ENCODE measurements around the gene G3BP2.

Gene G3BP2

DNA sequence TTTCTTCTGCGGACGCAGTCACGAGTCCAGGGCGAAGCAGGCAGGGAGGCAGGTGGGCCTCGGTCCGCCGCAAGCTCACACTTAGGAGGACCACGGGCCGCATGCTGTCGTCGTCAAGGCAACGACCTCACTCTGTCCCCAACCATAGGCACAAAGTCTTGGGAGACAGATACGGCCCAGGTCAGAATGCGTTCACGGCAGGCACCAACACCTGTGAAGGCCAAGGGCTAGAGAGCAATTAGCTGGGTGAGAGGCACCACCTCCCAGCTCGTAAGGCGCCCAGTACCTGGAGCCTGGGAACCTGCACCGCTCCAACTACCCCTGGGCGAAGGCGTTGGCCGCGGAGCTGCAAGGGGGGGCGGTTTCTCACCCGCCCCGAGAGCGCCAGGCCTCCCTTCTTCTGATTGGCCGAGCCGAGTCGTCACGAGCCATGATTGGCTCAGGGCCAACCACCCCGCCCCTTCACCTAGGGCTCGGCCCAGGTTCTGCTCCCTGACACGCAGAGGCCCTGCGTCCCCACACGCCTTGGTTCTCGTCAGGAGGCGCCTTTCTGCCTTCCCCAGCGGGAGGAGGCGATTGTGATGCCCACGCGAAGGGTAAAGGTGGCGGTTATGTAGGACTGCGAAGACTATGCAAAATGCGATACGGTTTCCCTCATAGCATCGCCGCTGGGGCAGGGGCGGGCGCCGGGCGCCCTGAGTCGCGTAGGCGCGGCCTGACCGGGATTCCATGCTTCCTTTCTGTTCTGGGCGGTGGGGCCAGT is 42.9 kb downstream of the G3BP2 start, which contains the start of gene CDKL2:
TSS of gene CDKL2 (minus strand) at position 355 of the 763 bp plus-strand sequence. CDS start 4,540 bp downstream, outside the sequence.
- H3K79me2 ChIP-seq (ENCODE audit: insufficient read depth, low read depth): no peaks in the 10 kb centered on the region
- H4K20me1 ChIP-seq (ENCODE audit: insufficient read depth): no peaks in the 10 kb centered on the region
- H3K27ac ChIP-seq: no peak within 1 kb of the TSS
- TF ChIP-seq, protein P1, sequence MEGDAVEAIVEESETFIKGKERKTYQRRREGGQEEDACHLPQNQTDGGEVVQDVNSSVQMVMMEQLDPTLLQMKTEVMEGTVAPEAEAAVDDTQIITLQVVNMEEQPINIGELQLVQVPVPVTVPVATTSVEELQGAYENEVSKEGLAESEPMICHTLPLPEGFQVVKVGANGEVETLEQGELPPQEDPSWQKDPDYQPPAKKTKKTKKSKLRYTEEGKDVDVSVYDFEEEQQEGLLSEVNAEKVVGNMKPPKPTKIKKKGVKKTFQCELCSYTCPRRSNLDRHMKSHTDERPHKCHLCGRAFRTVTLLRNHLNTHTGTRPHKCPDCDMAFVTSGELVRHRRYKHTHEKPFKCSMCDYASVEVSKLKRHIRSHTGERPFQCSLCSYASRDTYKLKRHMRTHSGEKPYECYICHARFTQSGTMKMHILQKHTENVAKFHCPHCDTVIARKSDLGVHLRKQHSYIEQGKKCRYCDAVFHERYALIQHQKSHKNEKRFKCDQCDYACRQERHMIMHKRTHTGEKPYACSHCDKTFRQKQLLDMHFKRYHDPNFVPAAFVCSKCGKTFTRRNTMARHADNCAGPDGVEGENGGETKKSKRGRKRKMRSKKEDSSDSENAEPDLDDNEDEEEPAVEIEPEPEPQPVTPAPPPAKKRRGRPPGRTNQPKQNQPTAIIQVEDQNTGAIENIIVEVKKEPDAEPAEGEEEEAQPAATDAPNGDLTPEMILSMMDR (conservative IDR thresholded peaks at IDR 0.05; ENCODE audit: low read depth, low read length): no peak
- H3K4me1 ChIP-seq (ENCODE audit: low read depth, poor library complexity, severe bottlenecking): peaks cover 11% of the 10 kb centered on the region
- H3K36me3 ChIP-seq (ENCODE audit: insufficient read depth): no peaks in the 10 kb centered on the region
- no peaks in the 10 kb centered on the region for H3K27me3 ChIP-seq (ENCODE audit: insufficient read depth, low read depth)
- H2AFZ ChIP-seq (ENCODE audit: low read depth): no peak within 1 kb of the TSS
- H3K4me3 ChIP-seq (IDR thresholded peaks at IDR 0.05; ENCODE audit: insufficient read depth, low read depth, low read length): no peak within 1 kb of the TSS
- no peak within 1 kb of the TSS for H3K9ac ChIP-seq
- H3K4me2 ChIP-seq: no peak within 1 kb of the TSS

- no peak overlapping the region for H3K27ac ChIP-seq
- no peaks in the 10 kb centered on the region for H4K20me1 ChIP-seq (ENCODE audit: insufficient read depth)
- H3K4me3 ChIP-seq (IDR thresholded peaks at IDR 0.05; ENCODE audit: insufficient read depth, low read depth, low read length): no peak overlapping the region
- TF ChIP-seq, protein P1 (conservative IDR thresholded peaks at IDR 0.05; ENCODE audit: low read depth, low read length): no peak
- no peak overlapping the region for H3K9ac ChIP-seq
- no peak overlapping the region for H2AFZ ChIP-seq (ENCODE audit: low read depth)
- peaks cover 10% of the 10 kb centered on the region for H3K4me1 ChIP-seq (ENCODE audit: low read depth, poor library complexity, severe bottlenecking)
- H3K4me2 ChIP-seq: no peak overlapping the region
- no peaks in the 10 kb centered on the region for H3K27me3 ChIP-seq (ENCODE audit: insufficient read depth, low read depth)
- H3K36me3 ChIP-seq (ENCODE audit: insufficient read depth): no peaks in the 10 kb centered on the region
- H3K79me2 ChIP-seq (ENCODE audit: insufficient read depth, low read depth): no peaks in the 10 kb centered on the region
These were observed 44.0 kb downstream of the G3BP2 start for GRCh38 chr4:75629239-75629638.

GRCh38 chr4:75623026-75623425 is 50.2 kb downstream of the G3BP2 start:
- no peak overlapping the region for H3K27ac ChIP-seq
- TF ChIP-seq, protein P1 (conservative IDR thresholded peaks at IDR 0.05; ENCODE audit: low read depth, low read length): no peak
- H3K9ac ChIP-seq: no peak overlapping the region
- no peak overlapping the region for H3K4me2 ChIP-seq
- H3K36me3 ChIP-seq (ENCODE audit: insufficient read depth): no peaks in the 10 kb centered on the region
- no peak overlapping the region for H2AFZ ChIP-seq (ENCODE audit: low read depth)
- no peaks in the 10 kb centered on the region for H3K4me1 ChIP-seq (ENCODE audit: low read depth, poor library complexity, severe bottlenecking)
- H3K27me3 ChIP-seq (ENCODE audit: insufficient read depth, low read depth): no peaks in the 10 kb centered on the region
- no peaks in the 10 kb centered on the region for H4K20me1 ChIP-seq (ENCODE audit: insufficient read depth)
- no peaks in the 10 kb centered on the region for H3K79me2 ChIP-seq (ENCODE audit: insufficient read depth, low read depth)
- no peak overlapping the region for H3K4me3 ChIP-seq (IDR thresholded peaks at IDR 0.05; ENCODE audit: insufficient read depth, low read depth, low read length)

GRCh38 chr4:75621715-75622114 is 51.5 kb downstream of the G3BP2 start:
- no peak overlapping the region for H2AFZ ChIP-seq (ENCODE audit: low read depth)
- H3K9ac ChIP-seq: no peak overlapping the region
- no peaks in the 10 kb centered on the region for H4K20me1 ChIP-seq (ENCODE audit: insufficient read depth)
- no peak overlapping the region for H3K27ac ChIP-seq
- H3K27me3 ChIP-seq (ENCODE audit: insufficient read depth, low read depth): no peaks in the 10 kb centered on the region
- no peak overlapping the region for H3K4me2 ChIP-seq
- no peaks in the 10 kb centered on the region for H3K79me2 ChIP-seq (ENCODE audit: insufficient read depth, low read depth)
- H3K4me1 ChIP-seq (ENCODE audit: low read depth, poor library complexity, severe bottlenecking): no peaks in the 10 kb centered on the region
- TF ChIP-seq, protein P1 (conservative IDR thresholded peaks at IDR 0.05; ENCODE audit: low read depth, low read length): no peak
- H3K36me3 ChIP-seq (ENCODE audit: insufficient read depth): no peaks in the 10 kb centered on the region
- H3K4me3 ChIP-seq (IDR thresholded peaks at IDR 0.05; ENCODE audit: insufficient read depth, low read depth, low read length): no peak overlapping the region
